HuH-7 (cell line): ENCODE results near the gene GBX2.

Source experiments
- DNase-seq: peaks from one replicate; pipeline ENCODE4 v3.0.0; 2011; ENCODE audit warnings: low spot score

GBX2 gene

DNA sequence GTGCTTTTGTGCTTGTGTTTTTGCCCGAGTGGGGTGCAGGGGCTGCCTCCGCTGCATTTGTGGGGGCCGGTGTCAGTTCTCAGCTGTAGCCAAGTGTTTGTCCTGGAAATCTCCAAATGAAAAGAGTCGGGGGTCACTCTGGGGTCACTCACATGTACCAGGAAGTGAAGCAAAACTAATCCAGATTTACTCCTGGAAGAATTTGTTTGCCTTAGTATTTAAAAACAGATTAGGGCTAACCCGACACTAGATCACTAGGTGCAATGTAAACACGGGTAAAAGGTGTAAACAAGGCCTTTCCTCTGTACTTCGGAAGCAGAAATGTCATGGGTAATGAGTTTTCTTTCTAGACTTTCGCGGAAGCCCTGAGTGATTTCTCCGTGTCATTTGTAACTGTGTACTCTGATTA lies 50.3 kb downstream of the GBX2 start:
- peak; percentile 89 for DNase-seq

DNA sequence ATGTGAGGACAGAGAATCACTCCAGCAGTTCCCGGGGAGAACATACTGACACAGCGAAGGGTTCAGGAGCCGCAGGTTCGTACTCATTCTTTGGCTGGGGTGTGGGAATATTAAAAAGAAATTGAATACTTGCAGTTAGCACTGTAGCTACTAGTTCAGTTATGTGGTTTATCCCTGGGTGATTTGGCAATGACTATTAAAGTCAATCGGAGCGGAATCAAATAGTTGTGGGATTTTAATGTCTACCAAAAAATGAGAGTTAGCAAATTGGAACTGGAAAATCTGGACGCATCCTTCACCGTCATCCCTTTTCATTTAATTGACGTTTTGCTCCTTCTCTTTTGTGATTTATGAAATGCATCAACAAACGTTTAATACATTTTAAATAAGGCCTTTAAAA lies 50.8 kb downstream of the GBX2 start:
- no peak for DNase-seq
